Measurements from ENCODE around the gene VEZT.

Gene VEZT

DNA sequence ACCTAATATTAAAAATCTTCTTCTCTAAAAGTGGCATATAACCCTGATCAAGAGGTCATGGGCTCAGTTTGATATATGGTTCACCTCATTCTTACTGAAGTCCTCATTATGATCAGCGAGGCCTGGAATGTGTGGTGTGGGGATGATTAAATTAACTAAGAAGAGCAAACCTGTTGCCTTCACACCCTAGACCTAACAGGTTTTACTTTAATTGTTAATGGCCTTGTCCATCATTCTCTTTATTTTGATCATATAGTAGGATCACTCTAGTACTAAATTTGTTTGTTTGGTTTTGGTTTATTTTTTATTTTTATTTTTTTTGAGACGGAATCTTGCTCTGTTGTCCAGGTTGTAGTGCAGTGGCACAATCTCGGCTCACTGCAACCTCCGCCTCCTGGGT, 43.5 kb downstream of the VEZT start:
- Mint-ChIP-seq H3K4me3 (no peak overlapping the region), H3K27ac (no peak overlapping the region), H3K9me3 (no peaks in the 10 kb centered on the region), H3K27me3 (no peaks in the 10 kb centered on the region), H3K36me3 (ENCODE audit: insufficient read depth) (peaks cover 43% of the 10 kb centered on the region), H3K4me1 (ENCODE audit: low read depth in 2 of 2) (peaks cover 0 to 3% of the 10 kb centered on the region in 2 donors)
- ATAC-seq (replicated peaks) = no peak
- DNase-seq = no peak

DNA sequence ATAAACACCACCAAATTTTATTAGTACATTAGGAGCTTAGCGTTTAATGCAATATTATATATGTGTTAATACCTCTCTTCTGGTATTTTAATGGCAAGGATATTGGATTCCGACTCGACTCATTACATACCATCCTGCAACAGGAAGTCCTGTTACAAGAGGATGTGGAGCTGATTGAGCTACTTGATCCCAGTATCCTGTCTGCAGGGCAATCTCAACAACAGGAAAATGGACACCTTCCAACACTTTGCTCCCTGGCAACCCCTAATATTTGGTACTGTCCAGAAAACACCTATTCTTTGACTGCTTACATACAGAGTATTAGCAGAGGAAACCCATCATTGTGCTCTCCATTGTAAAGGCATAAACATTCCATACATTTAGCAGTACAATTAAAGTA, 45.2 kb downstream of the VEZT start:
- DNase-seq (no peak), ATAC-seq (replicated peaks) (no peak)
- H3K4me3 Mint-ChIP-seq = no peak overlapping the region
- no peaks in the 10 kb centered on the region for H3K27me3 Mint-ChIP-seq
- no peak overlapping the region for H3K27ac Mint-ChIP-seq
- no peaks in the 10 kb centered on the region for H3K9me3 Mint-ChIP-seq
- peaks cover 35% of the 10 kb centered on the region for H3K36me3 Mint-ChIP-seq (ENCODE audit: insufficient read depth)
- peaks cover 0 to 3% of the 10 kb centered on the region in 2 donors for H3K4me1 Mint-ChIP-seq (ENCODE audit: low read depth in 2 of 2)

DNA sequence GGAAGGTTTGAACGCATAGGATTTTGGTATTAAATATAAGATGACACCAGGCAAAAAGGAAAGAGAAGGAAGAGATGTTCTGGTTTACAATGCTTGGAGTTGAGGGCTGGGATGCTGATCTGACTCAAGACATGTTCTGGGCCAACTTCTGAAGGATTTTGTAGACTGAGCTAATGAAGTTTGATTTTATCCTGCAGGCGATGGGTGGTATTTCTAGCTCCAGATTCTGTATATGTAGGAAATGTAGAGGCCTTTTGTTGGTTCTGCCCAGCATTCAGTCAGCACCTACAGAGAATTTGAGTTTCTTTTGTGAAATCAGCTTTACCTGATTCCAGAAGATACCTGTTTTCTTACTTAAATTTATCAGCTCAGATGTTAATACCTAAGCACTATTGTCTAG, 48.2 kb downstream of the VEZT start:
- Mint-ChIP-seq H3K36me3 (ENCODE audit: insufficient read depth) (peaks cover 36% of the 10 kb centered on the region), H3K27me3 (no peaks in the 10 kb centered on the region)

DNA sequence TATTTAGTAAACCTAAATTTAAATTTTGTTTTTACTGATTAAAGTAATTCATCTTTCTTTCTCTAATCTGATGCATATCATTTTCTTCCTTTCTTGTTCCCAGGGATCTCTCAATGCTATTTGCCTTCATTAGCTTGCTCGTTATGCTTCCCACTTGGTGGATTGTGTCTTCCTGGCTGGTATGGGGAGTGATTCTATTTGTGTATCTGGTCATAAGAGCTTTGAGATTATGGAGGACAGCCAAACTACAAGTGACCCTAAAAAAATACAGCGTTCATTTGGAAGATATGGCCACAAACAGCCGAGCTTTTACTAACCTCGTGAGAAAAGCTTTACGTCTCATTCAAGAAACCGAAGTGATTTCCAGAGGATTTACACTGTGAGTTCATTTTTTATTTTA, 48.6 kb downstream of the VEZT start:
- ATAC-seq (replicated peaks) (no peak), DNase-seq (no peak)
- Mint-ChIP-seq H3K27ac (peak overlapping the region in 1 of 2 donors; percentile 71), H3K36me3 (ENCODE audit: insufficient read depth) (peaks cover 36% of the 10 kb centered on the region), H3K27me3 (no peaks in the 10 kb centered on the region), H3K9me3 (no peaks in the 10 kb centered on the region), H3K4me1 (ENCODE audit: low read depth in 2 of 2) (no peaks in the 10 kb centered on the region), H3K4me3 (no peak overlapping the region)

More for the DNA sequence above, 48.2 kb downstream of the VEZT start:
- no peaks in the 10 kb centered on the region for H3K4me1 Mint-ChIP-seq (ENCODE audit: low read depth in 2 of 2)
- ATAC-seq (replicated peaks) = no peak
- no peak overlapping the region for H3K4me3 Mint-ChIP-seq
- H3K27ac Mint-ChIP-seq = peak overlapping the region in 1 of 2 donors; percentile 71
- no peaks in the 10 kb centered on the region for H3K9me3 Mint-ChIP-seq
- DNase-seq = no peak

DNA sequence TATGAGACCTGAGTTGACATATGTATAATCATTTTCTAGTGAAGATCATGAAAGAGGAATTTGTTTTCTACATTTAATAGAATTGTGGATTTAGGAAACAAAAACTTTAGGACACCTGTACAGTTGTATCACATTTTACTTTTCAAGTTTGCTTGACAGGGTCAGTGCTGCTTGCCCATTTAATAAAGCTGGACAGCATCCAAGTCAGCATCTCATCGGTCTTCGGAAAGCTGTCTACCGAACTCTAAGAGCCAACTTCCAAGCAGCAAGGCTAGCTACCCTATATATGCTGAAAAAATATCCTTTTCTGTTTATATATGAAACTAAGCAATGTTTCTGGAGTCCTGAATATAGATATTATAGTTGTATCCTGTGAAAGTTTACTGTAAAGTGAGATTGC, 52.3 kb downstream of the VEZT start:
- H3K9me3 Mint-ChIP-seq = no peaks in the 10 kb centered on the region

DNA sequence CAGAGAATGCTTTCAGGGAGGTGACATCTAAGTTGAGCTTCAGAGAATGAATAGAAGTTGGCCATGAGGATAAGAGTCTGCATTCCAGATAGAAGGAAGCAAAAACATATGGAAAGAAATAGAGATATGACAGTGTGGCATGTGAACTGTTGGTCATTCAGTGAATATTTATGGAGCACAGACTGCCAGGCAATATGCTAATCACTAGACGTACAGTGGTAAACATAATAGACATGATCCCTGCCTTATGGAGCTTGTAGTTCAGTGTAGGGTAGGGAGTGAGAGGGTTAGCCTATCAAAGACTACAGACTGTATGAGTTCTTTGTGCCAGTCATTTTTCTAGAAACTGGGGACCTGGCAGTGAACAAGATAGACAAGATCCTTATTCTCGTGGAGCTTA, 53.9 kb downstream of the VEZT start:
- Mint-ChIP-seq H3K36me3 (ENCODE audit: insufficient read depth) (peaks cover 28% of the 10 kb centered on the region), H3K27me3 (no peaks in the 10 kb centered on the region), H3K4me3 (no peak overlapping the region), H3K9me3 (no peaks in the 10 kb centered on the region), H3K27ac (no peak overlapping the region), H3K4me1 (ENCODE audit: low read depth in 2 of 2) (no peaks in the 10 kb centered on the region)
- ATAC-seq (replicated peaks) (no peak), DNase-seq (no peak)

More for the DNA sequence above, 52.3 kb downstream of the VEZT start:
- no peak for DNase-seq
- no peak overlapping the region for H3K4me3 Mint-ChIP-seq
- no peaks in the 10 kb centered on the region for H3K27me3 Mint-ChIP-seq
- ATAC-seq (replicated peaks) = no peak
- H3K4me1 Mint-ChIP-seq (ENCODE audit: low read depth in 2 of 2) = no peaks in the 10 kb centered on the region
- H3K36me3 Mint-ChIP-seq (ENCODE audit: insufficient read depth) = peaks cover 29% of the 10 kb centered on the region
- no peak overlapping the region for H3K27ac Mint-ChIP-seq

DNA sequence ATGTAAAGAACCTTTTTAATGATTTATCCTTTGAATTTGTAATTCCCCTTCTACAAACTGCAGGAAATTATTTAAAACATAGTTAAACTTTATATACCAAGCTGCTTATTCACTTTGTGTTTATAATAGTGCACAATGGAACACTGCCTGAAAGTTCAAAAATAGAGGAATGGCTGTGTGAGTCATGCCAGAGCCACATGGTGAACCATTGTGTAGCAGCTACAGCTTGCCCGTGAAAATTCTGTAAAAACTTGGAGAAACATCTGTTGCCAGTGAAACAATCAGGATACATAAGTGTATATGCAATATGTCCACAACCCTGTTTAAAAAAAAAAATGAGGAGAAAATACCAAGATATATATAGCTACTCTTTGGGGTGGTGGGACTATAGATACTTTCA, 59.5 kb downstream of the VEZT start:
- Mint-ChIP-seq H3K4me1 (ENCODE audit: low read depth in 2 of 2) (peaks cover 0 to 5% of the 10 kb centered on the region in 2 donors), H3K4me3 (no peak overlapping the region), H3K9me3 (no peaks in the 10 kb centered on the region), H3K27ac (no peak overlapping the region), H3K36me3 (ENCODE audit: insufficient read depth) (peaks cover 41% of the 10 kb centered on the region), H3K27me3 (no peaks in the 10 kb centered on the region)
- DNase-seq (no peak), ATAC-seq (replicated peaks) (no peak)

DNA sequence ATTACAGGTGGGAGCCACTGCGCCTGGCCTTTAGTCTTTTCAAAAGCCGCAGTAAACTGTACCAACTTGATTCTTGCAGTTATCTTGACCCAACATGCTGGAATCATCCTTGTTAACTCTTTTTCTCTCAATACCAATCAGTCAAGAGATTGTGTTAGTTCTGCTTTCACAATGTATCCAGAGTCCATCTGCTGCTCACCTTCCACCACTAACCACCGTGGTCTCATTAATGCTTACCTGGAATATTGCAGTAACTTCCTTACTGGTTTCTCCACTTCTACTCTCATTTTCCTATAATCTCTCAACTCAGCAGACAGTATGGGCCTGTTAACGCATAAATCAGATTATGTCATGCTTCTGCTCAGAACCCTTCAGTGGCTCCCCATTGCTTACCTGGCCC, 62.2 kb downstream of the VEZT start:
- H3K4me3 Mint-ChIP-seq = no peak overlapping the region
- H3K36me3 Mint-ChIP-seq (ENCODE audit: insufficient read depth) = peaks cover 52% of the 10 kb centered on the region
- ATAC-seq (replicated peaks) (no peak), DNase-seq (no peak)
- H3K27ac Mint-ChIP-seq = no peak overlapping the region
- H3K27me3 Mint-ChIP-seq = no peaks in the 10 kb centered on the region
- peaks cover 0 to 5% of the 10 kb centered on the region in 2 donors for H3K4me1 Mint-ChIP-seq (ENCODE audit: low read depth in 2 of 2)
- no peaks in the 10 kb centered on the region for H3K9me3 Mint-ChIP-seq

DNA sequence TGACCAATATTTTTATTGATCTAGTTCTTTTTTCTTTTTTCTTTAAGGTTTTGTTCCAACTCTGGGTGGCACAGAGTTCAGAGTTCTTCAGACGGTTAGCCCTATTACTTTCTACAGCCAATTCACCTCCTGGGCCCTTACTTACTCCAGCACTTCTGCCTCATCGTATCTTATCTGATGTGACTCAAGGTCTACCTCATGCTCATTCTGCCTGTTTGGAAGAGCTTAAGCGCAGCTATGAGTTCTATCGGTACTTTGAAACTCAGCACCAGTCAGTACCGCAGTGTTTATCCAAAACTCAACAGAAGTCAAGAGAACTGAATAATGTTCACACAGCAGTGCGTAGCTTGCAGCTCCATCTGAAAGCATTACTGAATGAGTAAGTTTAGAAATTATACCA, 64.7 kb downstream of the VEZT start:
- ATAC-seq (replicated peaks) = no peak
- Mint-ChIP-seq H3K4me1 (ENCODE audit: low read depth in 2 of 2) (peaks cover 0 to 5% of the 10 kb centered on the region in 2 donors), H3K27me3 (no peaks in the 10 kb centered on the region), H3K4me3 (no peak overlapping the region), H3K36me3 (ENCODE audit: insufficient read depth) (peaks cover 48% of the 10 kb centered on the region), H3K27ac (no peak overlapping the region), H3K9me3 (no peaks in the 10 kb centered on the region)
- DNase-seq = no peak

DNA sequence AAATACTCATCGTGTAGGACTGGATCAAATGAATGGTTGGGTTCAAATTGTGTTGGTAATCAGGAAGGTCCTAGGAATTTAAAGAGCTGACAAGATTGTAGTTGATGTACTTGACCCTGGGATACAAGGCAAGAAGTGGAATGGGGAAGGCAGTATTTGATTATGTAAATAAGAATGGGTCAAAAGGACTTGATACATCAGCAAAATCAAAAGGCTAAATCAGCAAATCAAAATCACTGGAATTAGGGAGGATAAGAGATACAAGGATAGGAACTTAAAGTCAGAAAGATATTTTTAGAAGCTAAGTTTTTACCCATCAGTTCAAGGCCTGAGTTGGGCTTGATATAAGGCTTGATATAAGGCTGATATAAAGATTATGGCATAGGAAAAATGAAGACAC, 65.8 kb downstream of the VEZT start:
- Mint-ChIP-seq H3K27ac (no peak overlapping the region), H3K9me3 (no peaks in the 10 kb centered on the region), H3K27me3 (no peaks in the 10 kb centered on the region), H3K36me3 (ENCODE audit: insufficient read depth) (peaks cover 49% of the 10 kb centered on the region), H3K4me1 (ENCODE audit: low read depth in 2 of 2) (peaks cover 0 to 5% of the 10 kb centered on the region in 2 donors), H3K4me3 (no peak overlapping the region)
- ATAC-seq (replicated peaks) (no peak), DNase-seq (no peak)

DNA sequence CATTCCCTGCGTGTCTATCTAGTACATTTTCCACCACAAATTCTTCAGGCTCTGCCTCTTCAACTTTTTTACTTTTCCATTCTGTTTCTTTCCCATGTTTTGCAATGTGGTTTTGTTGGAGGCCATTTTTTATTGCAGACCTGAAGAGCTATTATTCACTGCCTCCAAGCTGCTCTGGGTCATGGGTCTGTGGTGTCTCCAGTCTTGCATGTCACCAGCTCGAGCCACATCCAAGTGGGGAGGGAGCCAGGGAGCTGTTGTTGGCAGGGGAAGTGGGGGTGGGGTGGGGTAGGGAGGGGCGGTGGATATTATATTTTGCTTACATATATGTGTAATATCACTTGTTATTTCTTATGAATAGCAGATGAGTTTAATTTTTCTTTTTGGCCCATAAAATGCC, 69.1 kb downstream of the VEZT start:
- H3K4me1 Mint-ChIP-seq (ENCODE audit: low read depth in 2 of 2) = peaks cover 0 to 4% of the 10 kb centered on the region in 2 donors
- H3K9me3 Mint-ChIP-seq = no peaks in the 10 kb centered on the region
- DNase-seq = no peak
- H3K27me3 Mint-ChIP-seq = no peaks in the 10 kb centered on the region
- H3K36me3 Mint-ChIP-seq (ENCODE audit: insufficient read depth) = peaks cover 48% of the 10 kb centered on the region
- H3K27ac Mint-ChIP-seq = no peak overlapping the region
- ATAC-seq (replicated peaks) = no peak
- H3K4me3 Mint-ChIP-seq = no peak overlapping the region

DNA sequence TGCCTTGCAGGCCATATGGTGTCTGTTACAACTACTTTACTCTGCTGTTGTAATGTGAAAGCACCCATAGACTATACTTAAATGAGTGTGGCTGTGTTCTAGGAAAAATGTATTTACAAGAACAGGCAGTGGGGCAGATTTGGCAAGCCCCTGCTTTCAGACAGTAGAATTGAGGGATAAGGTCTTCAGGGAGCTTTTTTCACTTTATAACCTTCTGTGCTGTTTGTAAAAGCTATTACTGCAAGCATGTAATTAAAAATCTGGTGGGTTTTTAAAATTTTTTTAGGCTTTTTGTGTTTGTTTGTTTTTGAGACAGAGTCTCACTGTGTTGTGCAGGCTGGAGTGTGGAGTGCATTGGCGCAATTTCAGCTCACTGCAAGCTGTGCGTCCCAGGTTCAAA, 73.9 kb downstream of the VEZT start:
- Mint-ChIP-seq H3K36me3 (ENCODE audit: insufficient read depth) (peaks cover 34% of the 10 kb centered on the region), H3K9me3 (no peaks in the 10 kb centered on the region), H3K4me1 (ENCODE audit: low read depth in 2 of 2) (peaks cover 0 to 5% of the 10 kb centered on the region in 2 donors), H3K4me3 (no peak overlapping the region), H3K27ac (peak overlapping the region in 1 of 2 donors; percentile 12), H3K27me3 (no peaks in the 10 kb centered on the region)
- DNase-seq (no peak), ATAC-seq (replicated peaks) (no peak)

DNA sequence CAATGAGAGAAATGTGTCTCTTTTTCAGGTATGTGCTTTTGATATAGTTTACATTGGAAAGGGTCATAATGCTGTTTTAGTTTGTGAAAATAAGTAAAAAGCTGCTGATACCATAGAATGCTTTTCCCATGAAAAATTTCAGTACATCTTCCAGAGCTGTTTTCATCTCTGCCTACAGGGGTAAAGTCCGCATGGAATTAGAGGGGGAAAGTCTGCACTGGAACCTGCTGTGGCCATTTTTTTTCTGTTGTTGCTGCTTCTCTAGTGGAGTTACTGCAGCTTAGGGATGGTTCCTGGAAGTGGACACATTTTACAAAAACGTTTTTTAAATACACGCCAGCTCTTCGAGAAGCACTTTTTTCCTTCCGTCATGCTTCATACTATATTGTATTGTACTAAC, 81.3 kb downstream of the VEZT start:
- Mint-ChIP-seq H3K27me3 (no peaks in the 10 kb centered on the region), H3K27ac (no peak overlapping the region), H3K9me3 (no peaks in the 10 kb centered on the region), H3K4me3 (no peak overlapping the region), H3K4me1 (ENCODE audit: low read depth in 2 of 2) (no peaks in the 10 kb centered on the region), H3K36me3 (ENCODE audit: insufficient read depth) (peaks cover 40% of the 10 kb centered on the region)
- DNase-seq (no peak), ATAC-seq (replicated peaks) (no peak)

DNA sequence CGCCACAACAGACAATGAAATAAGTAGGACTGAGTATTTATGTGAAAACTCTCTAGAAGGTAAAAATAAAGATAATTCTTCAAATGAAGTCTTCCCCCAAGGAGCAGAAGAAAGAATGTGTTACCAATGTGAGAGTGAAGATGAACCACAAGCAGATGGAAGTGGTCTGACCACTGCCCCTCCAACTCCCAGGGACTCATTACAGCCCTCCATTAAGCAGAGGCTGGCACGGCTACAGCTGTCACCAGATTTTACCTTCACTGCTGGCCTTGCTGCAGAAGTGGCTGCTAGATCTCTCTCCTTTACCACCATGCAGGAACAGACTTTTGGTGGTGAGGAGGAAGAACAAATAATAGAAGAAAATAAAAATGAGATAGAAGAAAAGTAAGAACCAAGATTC, 82.7 kb downstream of the VEZT start:
- H3K27me3 Mint-ChIP-seq = no peaks in the 10 kb centered on the region
- DNase-seq = no peak
- peaks cover 34% of the 10 kb centered on the region for H3K36me3 Mint-ChIP-seq (ENCODE audit: insufficient read depth)
- ATAC-seq (replicated peaks) = no peak
- no peak overlapping the region for H3K27ac Mint-ChIP-seq
- no peaks in the 10 kb centered on the region for H3K9me3 Mint-ChIP-seq
- no peak overlapping the region for H3K4me3 Mint-ChIP-seq
- no peaks in the 10 kb centered on the region for H3K4me1 Mint-ChIP-seq (ENCODE audit: low read depth in 2 of 2)

DNA sequence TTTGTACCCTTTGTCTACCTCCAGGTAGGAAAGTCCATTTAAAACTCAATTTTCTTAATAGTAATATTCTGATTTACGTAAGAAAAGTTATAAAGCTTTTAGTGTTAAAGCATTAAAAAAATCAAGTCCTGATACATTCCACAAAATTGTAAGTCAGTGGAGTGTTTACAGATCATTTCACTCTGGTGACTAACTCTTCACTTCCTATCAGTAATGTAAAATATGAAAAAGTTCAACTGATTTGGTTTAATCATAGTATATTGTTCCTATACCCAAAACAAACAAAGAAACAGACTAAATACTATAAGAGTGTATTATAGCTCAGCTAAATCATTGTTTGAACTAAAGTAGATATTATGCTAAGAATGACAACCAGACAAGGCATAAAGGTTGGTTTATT, 85.9 kb downstream of the VEZT start:
- H3K27me3 Mint-ChIP-seq = no peaks in the 10 kb centered on the region
- no peaks in the 10 kb centered on the region for H3K9me3 Mint-ChIP-seq
- H3K4me3 Mint-ChIP-seq = no peak overlapping the region
- ATAC-seq (replicated peaks) (no peak), DNase-seq (no peak)
- H3K4me1 Mint-ChIP-seq (ENCODE audit: low read depth in 2 of 2) = no peaks in the 10 kb centered on the region
- no peak overlapping the region for H3K27ac Mint-ChIP-seq
- H3K36me3 Mint-ChIP-seq (ENCODE audit: insufficient read depth) = peaks cover 10% of the 10 kb centered on the region

Measured in effector memory CD8-positive, alpha-beta T cell (primary cell).